GM21528 (cell line): ENCODE measurements around the gene OR51B2.
"Not testable (repeated sequence)": the region's sequence is repeated elsewhere in the genome, so short reads cannot be mapped to it uniquely, and the experiment has no call there.

ENCODE experiments used
- ATAC-seq: cut with Tn5 transposase; IDR thresholded peaks from one replicate; pipeline ENCODE4 v1.9.1; 2021; ENCODE audit warnings: mild to moderate bottlenecking, moderate library complexity; ENCODE audit not compliant: unreplicated experiment, low FRiP score

Gene OR51B2

DNA sequence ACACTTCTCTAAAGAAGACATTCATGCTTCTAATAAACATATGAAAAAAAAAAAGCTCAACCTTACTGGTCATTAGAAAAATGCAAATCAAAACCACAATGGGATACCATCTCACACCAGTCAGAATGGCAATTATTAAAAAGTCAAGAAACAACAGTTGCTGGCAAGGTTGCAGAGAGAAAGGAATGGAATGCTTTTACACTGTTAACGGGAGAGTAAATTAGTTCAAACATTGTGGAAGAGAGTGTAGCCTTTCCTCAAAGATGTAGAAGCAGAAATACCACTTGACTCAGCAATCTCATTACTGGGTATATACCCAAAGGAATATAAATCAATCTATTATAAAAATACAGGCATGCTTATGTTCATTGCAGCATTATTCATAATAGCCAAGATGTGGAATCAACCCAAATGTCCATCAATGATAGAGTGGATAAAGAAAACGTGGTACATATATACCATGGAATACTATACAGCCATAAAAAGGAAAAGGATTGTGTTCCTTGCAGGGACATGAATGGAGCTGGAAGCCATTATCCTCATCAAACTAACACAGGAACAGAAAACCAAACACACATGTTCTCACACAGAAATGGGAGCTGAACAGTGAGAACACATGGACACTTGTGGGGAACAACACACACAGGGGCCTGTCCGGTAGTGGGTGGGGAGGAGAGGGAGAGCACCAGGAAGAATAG is 10.6 kb downstream of the OR51B2 start:
- not testable (repeated sequence) for ATAC-seq

GRCh38 chr11:5310423-5310822 is 13.7 kb downstream of the OR51B2 start:
- no peak for ATAC-seq

- ATAC-seq, result no peak
Observed at GRCh38 chr11:5307256-5308019, 16.7 kb downstream of the OR51B2 start.

GRCh38 chr11:5304046-5304445 is 20.1 kb downstream of the OR51B2 start:
- no peak for ATAC-seq

- no peak for ATAC-seq
Observed at GRCh38 chr11:5303626-5304025, 20.5 kb downstream of the OR51B2 start.

- ATAC-seq, result no peak
Observed at GRCh38 chr11:5301846-5302245, 22.3 kb downstream of the OR51B2 start, which contains the start of gene OR51B4. OR51B4 (minus strand) TSS chr11:5301946; CDS start chr11:5301946, 0 bp downstream.

- ATAC-seq, result no peak
Observed at GRCh38 chr11:5300251-5300650, 23.8 kb downstream of the OR51B2 start.

DNA sequence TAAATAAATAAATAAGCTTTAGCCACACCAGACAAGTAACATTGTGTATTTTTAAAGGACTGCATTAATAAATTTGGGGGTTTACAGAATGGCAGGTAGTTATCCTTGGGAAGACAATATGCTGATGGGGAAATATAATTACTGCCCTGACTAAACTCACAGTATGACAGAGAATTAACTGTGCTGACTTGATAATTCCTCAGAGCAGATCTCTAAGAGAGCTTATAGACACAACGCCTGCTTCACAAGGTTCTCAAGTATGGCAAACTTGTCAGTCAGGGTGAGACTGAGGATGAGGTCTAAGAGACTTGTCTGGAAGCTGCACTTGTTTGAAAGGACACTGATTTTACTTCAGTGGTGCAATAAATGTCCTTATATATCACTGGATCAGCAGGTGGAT is 25.6 kb downstream of the OR51B2 start:
- ATAC-seq, result no peak

- no peak for ATAC-seq
Observed at GRCh38 chr11:5297721-5298323, 26.3 kb downstream of the OR51B2 start.

- not testable (repeated sequence) for ATAC-seq
Observed at GRCh38 chr11:5294342-5294995, 29.6 kb downstream of the OR51B2 start.

DNA sequence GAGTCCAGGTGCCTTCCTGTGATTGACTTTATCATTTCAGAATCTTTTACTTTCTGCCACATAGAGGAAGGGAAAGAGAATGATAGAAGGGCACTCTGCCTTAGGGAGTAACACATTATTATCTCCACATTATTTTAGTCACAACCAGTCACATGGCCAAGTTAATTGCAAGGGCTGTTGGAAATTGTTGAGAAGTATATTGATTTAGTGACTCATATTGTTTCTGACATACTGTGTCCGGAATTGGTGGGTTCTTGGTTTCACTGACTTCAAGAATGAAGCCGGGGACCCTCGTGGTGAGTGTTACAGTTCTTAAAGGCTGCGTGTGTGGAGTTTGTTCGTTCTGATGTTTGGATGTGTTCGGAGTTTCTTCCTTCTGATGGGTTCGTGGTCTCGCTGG is 31.1 kb downstream of the OR51B2 start:
- no peak for ATAC-seq

DNA sequence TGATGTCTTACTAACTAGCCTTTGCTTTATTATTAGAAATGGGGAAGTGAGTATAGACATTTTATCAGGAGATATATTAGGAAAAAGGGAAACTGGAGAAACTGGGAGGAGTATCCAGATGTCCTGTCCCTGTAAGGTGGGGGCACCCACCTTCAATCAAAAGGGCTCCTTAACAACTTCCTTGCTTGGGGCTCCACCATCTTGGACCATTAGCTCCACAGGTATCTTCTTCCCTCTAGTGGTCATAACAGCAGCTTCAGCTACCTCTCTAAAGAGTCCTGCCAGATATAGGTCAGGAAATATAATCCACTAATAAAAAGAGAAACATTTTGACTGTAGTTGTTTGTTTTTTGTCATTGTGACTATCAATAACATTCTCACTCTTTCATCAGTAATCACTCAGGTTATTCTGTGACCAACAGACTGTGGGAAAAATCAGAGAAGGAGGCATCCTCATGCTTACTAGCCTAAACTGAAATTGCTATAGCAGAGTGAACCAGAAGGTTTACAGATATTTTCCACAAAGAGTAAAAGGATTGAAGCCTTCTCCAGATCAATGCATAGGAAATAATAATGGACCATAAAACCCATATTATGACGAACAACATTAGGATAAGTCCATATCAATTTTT is 32.8 kb downstream of the OR51B2 start:
- ATAC-seq, result peak; percentile 93

GRCh38 chr11:5290106-5290505 is 34.0 kb downstream of the OR51B2 start:
- ATAC-seq, result no peak

- no peak for ATAC-seq
Observed at GRCh38 chr11:5289696-5290095, 34.4 kb downstream of the OR51B2 start.

DNA sequence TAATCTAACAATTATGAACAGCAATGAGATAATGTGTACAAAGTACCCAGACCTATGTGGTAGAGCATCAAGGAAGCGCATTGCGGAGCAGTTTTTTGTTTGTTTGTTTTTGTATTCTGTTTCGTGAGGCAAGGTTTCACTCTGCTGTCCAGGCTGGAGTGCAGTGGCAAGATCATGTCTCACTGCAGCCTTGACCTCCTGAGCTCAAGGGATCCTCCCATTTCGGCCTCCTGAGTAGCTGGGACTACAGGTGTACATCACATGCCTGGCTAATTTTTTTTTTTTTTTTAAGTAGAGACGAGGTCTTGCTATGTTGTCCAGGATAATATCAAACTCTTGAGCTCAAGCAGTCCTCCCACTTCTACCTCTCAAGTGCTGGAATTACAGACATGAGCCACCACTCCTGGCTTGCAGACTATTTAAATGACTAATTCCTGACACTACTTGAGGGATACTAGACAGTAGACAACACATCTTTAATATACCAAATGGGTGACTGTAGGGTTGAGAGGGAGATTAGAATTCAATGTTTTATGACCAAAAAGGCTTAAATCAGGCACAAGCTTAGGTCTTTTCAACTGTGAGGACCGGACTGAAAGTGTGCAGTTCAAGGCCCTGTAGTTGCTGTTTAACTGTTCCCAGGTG is 35.1 kb downstream of the OR51B2 start:
- ATAC-seq, result no peak

DNA sequence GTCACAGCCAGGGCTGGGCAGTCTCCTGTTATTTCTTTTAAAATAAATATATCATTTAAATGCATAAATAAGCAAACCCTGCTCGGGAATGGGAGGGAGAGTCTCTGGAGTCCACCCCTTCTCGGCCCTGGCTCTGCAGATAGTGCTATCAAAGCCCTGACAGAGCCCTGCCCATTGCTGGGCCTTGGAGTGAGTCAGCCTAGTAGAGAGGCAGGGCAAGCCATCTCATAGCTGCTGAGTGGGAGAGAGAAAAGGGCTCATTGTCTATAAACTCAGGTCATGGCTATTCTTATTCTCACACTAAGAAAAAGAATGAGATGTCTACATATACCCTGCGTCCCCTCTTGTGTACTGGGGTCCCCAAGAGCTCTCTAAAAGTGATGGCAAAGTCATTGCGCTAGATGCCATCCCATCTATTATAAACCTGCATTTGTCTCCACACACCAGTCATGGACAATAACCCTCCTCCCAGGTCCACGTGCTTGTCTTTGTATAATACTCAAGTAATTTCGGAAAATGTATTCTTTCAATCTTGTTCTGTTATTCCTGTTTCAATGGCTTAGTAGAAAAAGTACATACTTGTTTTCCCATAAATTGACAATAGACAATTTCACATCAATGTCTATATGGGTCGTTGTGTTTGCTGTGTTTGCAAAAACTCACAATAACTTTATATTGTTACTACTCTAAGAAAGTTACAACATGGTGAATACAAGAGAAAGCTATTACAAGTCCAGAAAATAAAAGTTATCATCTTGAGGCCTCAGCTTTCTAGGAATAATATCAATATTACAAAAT is 35.8 kb downstream of the OR51B2 start:
- no peak for ATAC-seq

DNA sequence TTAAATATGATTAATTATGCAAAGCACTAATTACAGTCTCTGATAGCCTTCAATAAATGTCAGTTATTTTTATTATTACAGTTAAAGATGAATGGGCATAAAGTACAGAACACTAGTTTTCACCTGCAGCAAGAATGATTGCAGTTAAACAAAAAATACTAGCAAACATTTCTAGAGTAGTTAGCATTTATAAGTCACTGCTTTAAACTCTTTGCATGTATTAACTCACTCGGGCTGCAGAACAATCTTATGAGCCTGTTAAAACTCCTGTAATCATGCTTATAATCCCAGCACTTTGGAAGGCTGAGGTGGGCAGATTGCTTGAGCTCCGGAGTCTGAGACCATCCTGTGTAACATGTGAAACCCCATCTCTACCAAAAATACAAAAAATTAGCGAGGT is 37.2 kb downstream of the OR51B2 start:
- ATAC-seq, result no peak

DNA sequence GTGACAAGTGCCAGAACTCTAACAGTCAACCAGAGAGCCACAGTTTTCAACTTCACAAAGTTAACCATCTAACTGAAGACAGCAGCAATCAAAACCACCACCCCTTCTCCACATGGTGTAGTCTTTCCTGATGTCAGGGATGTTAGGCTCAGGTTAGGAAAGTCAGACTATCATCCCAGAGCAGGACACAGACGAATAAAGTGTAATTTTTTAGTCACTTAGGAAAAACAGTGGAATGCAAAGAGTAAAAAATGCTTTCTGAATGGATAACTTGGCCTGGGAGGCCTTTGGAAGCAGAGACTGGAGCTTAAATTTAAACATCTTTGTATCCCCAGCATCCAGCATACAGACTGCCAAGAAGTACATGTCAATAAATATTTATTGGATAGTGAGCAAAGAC is 37.7 kb downstream of the OR51B2 start:
- ATAC-seq, result no peak

DNA sequence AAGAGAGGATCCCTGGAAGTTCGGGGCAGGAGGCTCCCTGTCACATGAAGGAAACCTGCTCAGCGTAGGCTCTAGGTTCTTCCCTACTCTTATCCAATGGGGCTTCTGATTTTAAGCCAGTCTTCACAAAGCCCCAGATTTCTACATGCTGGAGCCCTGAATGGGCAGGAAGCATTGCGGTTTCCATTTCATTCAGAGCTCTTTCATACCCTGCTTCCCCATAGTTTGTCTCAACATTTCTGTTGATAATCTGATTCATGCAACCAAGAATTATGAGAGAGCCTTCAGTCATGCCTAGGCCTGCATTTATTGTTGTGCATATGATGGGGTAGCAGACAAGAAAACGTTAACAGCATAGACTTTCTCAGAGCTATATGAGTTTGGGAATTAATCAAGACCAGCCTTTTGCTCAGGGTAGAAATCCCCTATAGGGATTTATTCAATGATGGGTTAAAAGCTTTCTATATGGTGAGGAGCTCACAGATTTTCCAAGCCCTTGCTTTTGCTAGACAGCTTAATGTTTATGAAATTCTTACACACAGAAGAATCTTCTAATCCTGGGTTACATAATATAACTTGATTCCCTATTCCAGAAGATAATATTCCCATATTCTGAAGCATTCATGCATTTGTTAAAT is 38.3 kb downstream of the OR51B2 start:
- ATAC-seq, result no peak
